Keratinocyte (primary cell): ENCODE results near the gene SPECC1. TPM values are rescaled to one million over a fixed set of nuclear protein-coding genes. Genes with fewer than 3 reads are reported as not detected.

Experiments used
- DNase-seq: peaks from one replicate; pipeline ENCODE4 v3.0.0-alpha.2; 2011; ENCODE audit warnings: low read depth, missing footprints, low spot score
- FAIRE-seq: peaks from 2 replicates; lab custom pipeline; 2011; peaks lifted over from hg19 to GRCh38; lab: Jason Lieb, UNC
- H2AFZ ChIP-seq: 2 replicates; pipeline ENCODE4 v1.6.0; 2012; ENCODE audit warnings: low read length, control low read depth, inconsistent platforms; ENCODE audit not compliant: control insufficient read depth
- H3K27ac ChIP-seq: 2 replicates; pipeline ENCODE4 v1.5.1; 2011; ENCODE audit warnings: low read length; ENCODE audit not compliant: control insufficient read depth, insufficient read depth
- H3K27me3 ChIP-seq: 3 replicates; pipeline ENCODE4 v1.6.0; 2011; ENCODE audit warnings: low read length; ENCODE audit not compliant: control insufficient read depth, insufficient read depth; ENCODE audit errors: extremely low read depth
- H3K36me3 ChIP-seq, 2 experiments: 2 replicates in 1 of 2; 3 replicates in 1 of 2; pipeline ENCODE4 v1.5.1; 2011; ENCODE audit warnings: low read length in 2 of 2, mild to moderate bottlenecking in 1 of 2; ENCODE audit not compliant: control insufficient read depth in 2 of 2, insufficient read depth in 2 of 2; ENCODE audit errors: extremely low read depth in 1 of 2
- H3K4me1 ChIP-seq: 3 replicates; pipeline ENCODE4 v1.5.1; 2011; ENCODE audit warnings: low read length; ENCODE audit not compliant: control insufficient read depth, insufficient read depth; ENCODE audit errors: extremely low read depth
- H3K4me2 ChIP-seq: 3 replicates; pipeline ENCODE4 v1.6.0; 2011; ENCODE audit warnings: low read depth, low read length; ENCODE audit not compliant: control insufficient read depth, insufficient read depth; ENCODE audit errors: extremely low read depth
- H3K4me3 ChIP-seq, 3 experiments: fragments of 200-600 bp in 1 of 3; sonication (generic) in 1 of 3; 2 replicates in 2 of 3; 3 replicates in 1 of 3; pipeline ENCODE4 v1.5.1; 2011 to 2016; ENCODE audit warnings: low read length in 3 of 3, mild to moderate bottlenecking in 3 of 3, control low read depth in 2 of 3, inconsistent platforms in 1 of 3, low read depth in 1 of 3, mixed read lengths in 1 of 3, mixed run types in 1 of 3, moderate library complexity in 1 of 3; ENCODE audit not compliant: control insufficient read depth in 2 of 3, insufficient read depth in 2 of 3; ENCODE audit errors: extremely low read depth in 1 of 3
- H3K79me2 ChIP-seq: 2 replicates; pipeline ENCODE4 v1.6.0; 2012; ENCODE audit warnings: low read length; ENCODE audit not compliant: control insufficient read depth, insufficient read depth
- H3K9ac ChIP-seq: 3 replicates; pipeline ENCODE4 v1.6.0; 2011; ENCODE audit warnings: low read length; ENCODE audit not compliant: control insufficient read depth, insufficient read depth; ENCODE audit errors: extremely low read depth
- H3K9me1 ChIP-seq: 3 replicates; pipeline ENCODE4 v1.6.0; 2011; ENCODE audit warnings: low read length; ENCODE audit not compliant: control insufficient read depth, insufficient read depth; ENCODE audit errors: extremely low read depth
- H3K9me3 ChIP-seq: 2 replicates; pipeline ENCODE4 v1.5.1; 2012; ENCODE audit warnings: low read depth, low read length; ENCODE audit not compliant: control insufficient read depth
- H4K20me1 ChIP-seq: 3 replicates; pipeline ENCODE4 v1.6.0; 2011; ENCODE audit warnings: low read length; ENCODE audit not compliant: control insufficient read depth, insufficient read depth; ENCODE audit errors: extremely low read depth
- CTCF ChIP-seq, 3 experiments: IDR thresholded peaks in 1 of 3; conservative IDR thresholded peaks in 1 of 3; optimal IDR thresholded peaks in 1 of 3; 2 replicates in 2 of 3; 3 replicates in 1 of 3; pipeline versions ENCODE3 to v1.5.1; 2011; ENCODE audit warnings: low read length in 3 of 3, mild to moderate bottlenecking in 3 of 3, moderate library complexity in 2 of 3, control low read depth in 1 of 3, inconsistent platforms in 1 of 3; ENCODE audit not compliant: insufficient read depth in 2 of 3; ENCODE audit errors: extremely low read depth in 1 of 3
- EZH2 ChIP-seq: IDR thresholded peaks from one replicate; pipeline ENCODE4 v1.6.1; 2012; ENCODE audit warnings: inconsistent platforms, mild to moderate bottlenecking, low read length, moderate library complexity
- dilution Hi-C: fragments of 300-500 bp; cut with MboI; formaldehyde crosslinking; loops from one replicate; pipeline ENCODE4 v1.7.0; 2020; ENCODE audit warnings: low sequenced_read_pairs; ENCODE audit not compliant: extremely low pct_ligation_motif_present
- polyA plus RNA-seq, 5 experiments: library from polyadenylated mRNA; depleted of rRNA in 3 of 5; stranded (reverse) in 3 of 5; stranded (forward) in 1 of 5; unstranded in 1 of 5; fragments of >200 nt; gene quantifications; 1 replicate in 1 of 5; 2 replicates in 3 of 5; 3 replicates in 1 of 5; pipeline versions ENCODE4 v1.2.1 to v1.2.3, GENCODE V29; 2011 to 2012; ENCODE audit warnings: missing spikeins in 2 of 5, low read depth in 1 of 5, low replicate concordance in 1 of 5

The SPECC1 gene
- polyA plus RNA-seq, 1 donor (not counting 4 experiments of a cell fraction or from before 2014, with no cell fraction given) = 20.9 TPM

GRCh38 chr17:20197272-20197926 lies 188.2 kb downstream of the SPECC1 start:
- Histone ChIP-seq H3K79me2 (peaks cover 11% of the 10 kb centered on the region), H3K9ac (no peak overlapping the region), H3K9me3 (no peaks in the 10 kb centered on the region), H3K4me2 (no peak overlapping the region), H3K9me1 (no peaks in the 10 kb centered on the region), H4K20me1 (no peaks in the 10 kb centered on the region), H3K4me1 (peaks cover 2% of the 10 kb centered on the region), H3K27ac (no peak overlapping the region), H2AFZ (no peak overlapping the region), H3K36me3 (no peaks in the 10 kb centered on the region), H3K27me3 (no peaks in the 10 kb centered on the region), H3K4me3 (no peak overlapping the region)
- DNase-seq = no peak
- no peak for FAIRE-seq
- TF ChIP-seq CTCF (optimal IDR thresholded peaks at IDR 0.05 in 1 of 3, IDR thresholded peaks at IDR 0.05 in 1 of 3, conservative IDR thresholded peaks at IDR 0.05 in 1 of 3; ENCODE audit: extremely low read depth in 1 of 3, insufficient read depth in 2 of 3, low read length in 3 of 3) (no peak), EZH2 (no peak)
- dilution Hi-C loops = no loop called here

- H3K27me3 ChIP-seq = no peaks in the 10 kb centered on the region
- H3K4me1 ChIP-seq = peaks cover 9% of the 10 kb centered on the region
- no peak overlapping the region for H3K4me3 ChIP-seq
- TF ChIP-seq EZH2 = no peak
- TF ChIP-seq CTCF (optimal IDR thresholded peaks at IDR 0.05 in 1 of 3, IDR thresholded peaks at IDR 0.05 in 1 of 3, conservative IDR thresholded peaks at IDR 0.05 in 1 of 3; ENCODE audit: extremely low read depth in 1 of 3, insufficient read depth in 2 of 3, low read length in 3 of 3) = no peak
- no peak overlapping the region for H3K4me2 ChIP-seq
- peaks cover 0 to 2% of the 10 kb centered on the region in 2 experiments for H3K36me3 ChIP-seq
- no peaks in the 10 kb centered on the region for H3K9me3 ChIP-seq
- H3K27ac ChIP-seq = no peak overlapping the region
- H3K9me1 ChIP-seq = no peaks in the 10 kb centered on the region
- no peak overlapping the region for H3K9ac ChIP-seq
- DNase-seq (no peak), FAIRE-seq (no peak)
- no peaks in the 10 kb centered on the region for H4K20me1 ChIP-seq
- no peak overlapping the region for H2AFZ ChIP-seq
- H3K79me2 ChIP-seq = peaks cover 10% of the 10 kb centered on the region
- dilution Hi-C loops = no loop called here
Measured at GRCh38 chr17:20200016-20200795, 191.0 kb downstream of the SPECC1 start.
